Stimulated activated CD4-positive, alpha-beta T cell treated with anti-CD3 and anti-CD28 coated beads, Interleukin-1b, Interleukin-23, amount 100 ng/mL, for 1 hour (primary cell): ENCODE results near the gene OXCT2.
A peak's percentile ranks its signal among the peaks of the same experiment; 100 is the strongest.
"Not testable (repeated sequence)": the region's sequence is repeated elsewhere in the genome, so short reads cannot be mapped to it uniquely, and the experiment has no call there.

Experiments used
- DNase-seq, 2 donors: peaks; one replicate each; pipeline ENCODE4 v3.0.0-alpha.2; 2020; ENCODE audit warnings: low read depth in 2 of 2

Gene OXCT2

GRCh38 chr1:39771022-39771532 lies at the start of gene OXCT2:
TSS of gene OXCT2 (minus strand) at chr1:39771348. CDS start at chr1:39771255, 93 bp downstream.
- DNase-seq, result not testable (repeated sequence)

- DNase-seq, result no peak
Observed at GRCh38 chr1:39819091-39819812, 48.1 kb upstream of the OXCT2 start.

- DNase-seq, result no peak
Observed at GRCh38 chr1:39818482-39818881, 47.3 kb upstream of the OXCT2 start.

GRCh38 chr1:39817091-39817932 lies 46.2 kb upstream of the OXCT2 start:
- peak; percentile 22 to 38 for DNase-seq

- DNase-seq, result no peak
Observed at GRCh38 chr1:39816415-39817090, 45.4 kb upstream of the OXCT2 start.

GRCh38 chr1:39812913-39813312 lies 41.8 kb upstream of the OXCT2 start:
- DNase-seq, result no peak

- DNase-seq, result no peak
Observed at GRCh38 chr1:39808784-39809517, 37.8 kb upstream of the OXCT2 start.

- no peak for DNase-seq
Observed at GRCh38 chr1:39805385-39805784, 34.2 kb upstream of the OXCT2 start.

- no peak for DNase-seq
Observed at GRCh38 chr1:39802496-39803260, 31.5 kb upstream of the OXCT2 start.

- DNase-seq, result no peak
Observed at GRCh38 chr1:39800471-39800835, 29.3 kb upstream of the OXCT2 start.

GRCh38 chr1:39799770-39800470 lies 28.8 kb upstream of the OXCT2 start:
- DNase-seq, result peak in 1 of 2 donors; percentile 62

- DNase-seq, result peak; percentile 65 to 69
Observed at GRCh38 chr1:39798859-39799769, 28.0 kb upstream of the OXCT2 start.

- DNase-seq, result no peak
Observed at GRCh38 chr1:39795651-39796050, 24.5 kb upstream of the OXCT2 start.

- DNase-seq, result no peak
Observed at GRCh38 chr1:39791838-39792237, 20.7 kb upstream of the OXCT2 start.

- DNase-seq, result no peak
Observed at GRCh38 chr1:39789571-39790110, 18.5 kb upstream of the OXCT2 start.

GRCh38 chr1:39788758-39789570 lies 17.8 kb upstream of the OXCT2 start, which contains the start of gene BMP8B:
TSS of gene BMP8B (minus strand) at chr1:39788865. CDS start at chr1:39788485, 380 bp downstream.
- DNase-seq, result no peak

GRCh38 chr1:39788426-39788757 lies 17.2 kb upstream of the OXCT2 start:
- no peak for DNase-seq

GRCh38 chr1:39787964-39788363 lies 16.8 kb upstream of the OXCT2 start:
- not testable (repeated sequence) for DNase-seq
